IMR-90 (cell line): Measurements from ENCODE around the gene DIABLO. TPM values are rescaled to one million over a fixed set of nuclear protein-coding genes. Genes with fewer than 3 reads are reported as not detected.

Source experiments
- ATAC-seq: fragments of 200-7000 bp; cut with Tn5 transposase; 2 replicates; pipeline ENCODE4 v1.9.1; 2020; ENCODE audit warnings: low read depth, mild to moderate bottlenecking, moderate library complexity
- BruUV-seq: library from RNA; stranded (reverse); fragments of 400-500 nt; replicated peaks from 2 replicates; lab custom pipeline; 2021; lab: Mats Ljungman, UMichigan
- CTCF ChIA-PET: fragments of 300-600 bp; formaldehyde crosslinking; extraction: SDS; loops from one replicate; lab custom pipeline; 2021; ENCODE audit warnings: antibody characterized with exemption; lab: Yijun Ruan, JAX
- POLR2A ChIA-PET: fragments of 300-600 bp; sonication (Branson Sonifier 250); formaldehyde crosslinking; loops from one replicate; lab custom pipeline; 2022; ENCODE audit warnings: antibody characterized with exemption; ENCODE audit not compliant: unreplicated experiment; lab: Charles Lee
- DNase-seq: peaks from one replicate; pipeline ENCODE4 v3.0.0; 2013
- H2AFZ ChIP-seq: replicated peaks from 2 replicates; pipeline ENCODE3; 2013; ENCODE audit warnings: low read length, mild to moderate bottlenecking; ENCODE audit not compliant: poor library complexity
- H2AK5ac ChIP-seq: 2 replicates; pipeline ENCODE4 v1.6.1; 2013; ENCODE audit warnings: low read depth, low read length, inconsistent platforms
- H2AK9ac ChIP-seq: replicated peaks from 2 replicates; pipeline ENCODE3; 2013; ENCODE audit warnings: mild to moderate bottlenecking, low read depth, low read length, moderate library complexity; ENCODE audit not compliant: poor library complexity
- H2BK120ac ChIP-seq: 2 replicates; pipeline ENCODE4 v1.6.1; 2013; ENCODE audit warnings: low read depth, low read length, inconsistent platforms
- H2BK15ac ChIP-seq: 3 replicates; pipeline ENCODE4 v1.6.1; 2013; ENCODE audit warnings: low read depth, low read length, inconsistent platforms
- H2BK20ac ChIP-seq: 2 replicates; pipeline ENCODE4 v1.6.1; 2013; ENCODE audit warnings: low read depth, mild to moderate bottlenecking, inconsistent platforms, low read length, moderate library complexity
- H2BK5ac ChIP-seq: 2 replicates; pipeline ENCODE4 v1.6.1; 2013; ENCODE audit warnings: mild to moderate bottlenecking, low read depth, low read length, inconsistent platforms; ENCODE audit not compliant: poor library complexity, severe bottlenecking
- H3K14ac ChIP-seq: replicated peaks from 2 replicates; pipeline ENCODE4 v1.6.1; 2013; ENCODE audit warnings: low read depth, low read length, inconsistent platforms
- H3K18ac ChIP-seq: 2 replicates; pipeline ENCODE4 v1.6.1; 2013; ENCODE audit warnings: low read depth, low read length, control low read depth
- H3K23ac ChIP-seq: 2 replicates; pipeline ENCODE4 v1.6.1; 2013; ENCODE audit warnings: low read depth, low read length, inconsistent platforms
- H3K27ac ChIP-seq: 2 replicates; pipeline ENCODE4 v1.5.1; 2013; ENCODE audit warnings: mild to moderate bottlenecking, control low read depth, low read length; ENCODE audit not compliant: insufficient read depth
- H3K27me3 ChIP-seq: 2 replicates; pipeline ENCODE4 v1.6.1; 2013; ENCODE audit warnings: low read length; ENCODE audit not compliant: control insufficient read depth, insufficient read depth
- H3K36me3 ChIP-seq: 2 replicates; pipeline ENCODE4 v1.6.1; 2013; ENCODE audit warnings: low read length, mixed read lengths; ENCODE audit not compliant: control insufficient read depth, insufficient read depth
- H3K4ac ChIP-seq: 2 replicates; pipeline ENCODE4 v1.6.1; 2013; ENCODE audit warnings: low read depth, low read length, inconsistent platforms
- H3K4me1 ChIP-seq: 2 replicates; pipeline ENCODE4 v1.6.1; 2013; ENCODE audit warnings: low read length, mixed read lengths; ENCODE audit not compliant: control insufficient read depth, insufficient read depth
- H3K4me2 ChIP-seq: 2 replicates; pipeline ENCODE4 v1.6.1; 2013; ENCODE audit warnings: low read depth, mild to moderate bottlenecking, control low read depth, low read length, moderate library complexity
- H3K4me3 ChIP-seq: 2 replicates; pipeline ENCODE4 v1.5.1; 2013; ENCODE audit warnings: low read depth, mild to moderate bottlenecking, control low read depth, low read length, moderate library complexity; ENCODE audit not compliant: insufficient read depth
- H3K56ac ChIP-seq: 2 replicates; pipeline ENCODE4 v1.6.1; 2013; ENCODE audit warnings: low read length, inconsistent platforms; ENCODE audit not compliant: insufficient read depth; ENCODE audit errors: extremely low read depth
- H3K79me1 ChIP-seq, 2 experiments: 2 replicates each; pipeline ENCODE4 v1.6.1; 2013; ENCODE audit warnings: low read length in 2 of 2, inconsistent platforms in 1 of 2, low read depth in 1 of 2
- H3K9ac ChIP-seq: 2 replicates; pipeline ENCODE4 v1.6.1; 2013; ENCODE audit warnings: low read depth, low read length, control low read depth
- H3K9me1 ChIP-seq: 2 replicates; pipeline ENCODE4 v1.6.1; 2013; ENCODE audit warnings: low read length, inconsistent platforms; ENCODE audit not compliant: insufficient read depth
- H3K9me3 ChIP-seq: 2 replicates; pipeline ENCODE4 v1.6.1; 2013; ENCODE audit warnings: low read length; ENCODE audit not compliant: control insufficient read depth, insufficient read depth
- H4K20me1 ChIP-seq: 2 replicates; pipeline ENCODE4 v1.6.1; 2013; ENCODE audit warnings: low read length, inconsistent platforms; ENCODE audit not compliant: insufficient read depth
- H4K5ac ChIP-seq: 2 replicates; pipeline ENCODE4 v1.6.1; 2013; ENCODE audit warnings: mild to moderate bottlenecking, low read depth, low read length, control low read depth
- H4K8ac ChIP-seq, 2 experiments: 2 replicates each; pipeline ENCODE4 v1.6.1; 2013; ENCODE audit warnings: low read depth in 2 of 2, low read length in 2 of 2, control low read depth in 1 of 2, inconsistent platforms in 1 of 2
- H4K91ac ChIP-seq: 2 replicates; pipeline ENCODE4 v1.6.1; 2013; ENCODE audit warnings: low read depth, low read length, inconsistent platforms; ENCODE audit not compliant: insufficient read depth
- FOS ChIP-seq: fragments of 150-350 bp; IDR thresholded peaks from 2 replicates; pipeline ENCODE4 v1.6.1; 2016; ENCODE audit warnings: low read depth, low read length
- MXI1 ChIP-seq: IDR thresholded peaks from 2 replicates; pipeline ENCODE4 v1.6.1; 2012; ENCODE audit warnings: low read depth, mild to moderate bottlenecking, low read length, moderate library complexity, borderline replicate concordance
- POLR2A ChIP-seq: IDR thresholded peaks from 2 replicates; pipeline ENCODE4 v1.6.1; 2012; ENCODE audit warnings: mild to moderate bottlenecking, low read depth, low read length
- SMC3 ChIP-seq: fragments of 150-350 bp; IDR thresholded peaks from 2 replicates; pipeline ENCODE4 v1.6.1; 2016; ENCODE audit warnings: low read depth, mild to moderate bottlenecking, antibody characterized with exemption, low read length, moderate library complexity
- USF2 ChIP-seq: fragments of 150-350 bp; IDR thresholded peaks from 2 replicates; pipeline ENCODE4 v1.6.1; 2017; ENCODE audit warnings: mild to moderate bottlenecking, antibody characterized with exemption, low read length, low read depth
- WGBS, 2 experiments: methylation state at CpG; one replicate each; pipeline versions ENCODE4 v1.1.5 to v1.1.7; 2013; ENCODE audit warnings: missing lambda C conversion rate in 2 of 2; ENCODE audit not compliant: insufficient read length in 1 of 2; ENCODE audit errors: extremely low coverage in 2 of 2; 5-methylcytosine and 5-hydroxymethylcytosine counted together
- dilution Hi-C: fragments of 300-500 bp; cut with HindIII; formaldehyde crosslinking; loops from one replicate; pipeline ENCODE4 v1.14.3; 2018; ENCODE audit warnings: low sequenced_read_pairs; ENCODE audit not compliant: unreplicated experiment
- in situ Hi-C: fragments of 300-500 bp; cut with MboI; formaldehyde crosslinking; loops from 3 replicates; pipeline ENCODE4 v1.14.3; 2019; ENCODE audit warnings: low sequenced_read_pairs, inconsistent platforms, mixed read lengths
- intact Hi-C: fragments of 100-400 bp; cut with micrococcal nuclease; formaldehyde crosslinking; loops from 2 replicates; pipeline ENCODE4 v1.10.0; 2022
- polyA plus RNA-seq, 3 experiments: library from polyadenylated mRNA; depleted of rRNA; stranded (reverse); fragments of >200 nt; gene quantifications; 2 replicates each; pipeline ENCODE4 v1.2.3, GENCODE V29; 2012; ENCODE audit warnings: low replicate concordance in 1 of 3
- total RNA-seq: library from RNA; depleted of rRNA; stranded (reverse); fragments of >200 nt; gene quantifications from 2 replicates; pipeline ENCODE4 v1.2.3, GENCODE V29; 2012

DIABLO gene
- total and polyA plus RNA-seq, 2 of the 4 experiments (the other 2 are of a cell fraction), result 69.7 to 102 TPM

- H3K9me1 ChIP-seq, result no peaks in the 10 kb centered on the region; the same call in 1 of the 2 replicates
Measured at GRCh38 chr12:122243965-122244364, 18.1 kb upstream of the DIABLO start.

More at GRCh38 chr12:122243965-122244364, 18.1 kb upstream of the DIABLO start:
- Histone ChIP-seq H3K27me3 (no peaks in the 10 kb centered on the region), H4K91ac (no peak overlapping the region), H3K23ac (no peak overlapping the region), H3K79me1 (peaks cover 0 to 3% of the 10 kb centered on the region in 2 experiments; a peak in 1 of 4 replicates), H3K9me3 (no peaks in the 10 kb centered on the region), H2BK5ac (no peak overlapping the region), H3K36me3 (peaks cover 12% of the 10 kb centered on the region), H2BK15ac (no peak overlapping the region), H4K8ac (no peak overlapping the region), H2BK120ac (no peak overlapping the region), H3K27ac (no peak overlapping the region), H2AK9ac (no peak overlapping the region), H2AFZ (no peak overlapping the region), H3K14ac (no peak overlapping the region), H3K4me1 (no peaks in the 10 kb centered on the region), H3K56ac (no peak overlapping the region), H4K20me1 (no peaks in the 10 kb centered on the region), H3K4ac (no peak overlapping the region), H3K18ac (no peak overlapping the region), H2AK5ac (no peak overlapping the region), H2BK20ac (no peak overlapping the region), H3K9ac (no peak overlapping the region), H3K4me3 (no peak overlapping the region), H4K5ac (no peak overlapping the region), H3K4me2 (no peak overlapping the region)
- in situ Hi-C loops, result no loop called here
- no CpG with 5 or more reads among the region's 6 CpGs for WGBS, 2 experiments
- DNase-seq (no peak), ATAC-seq (no peak)
- intact Hi-C loops, result no loop called here
- no peak for TF ChIP-seq FOS
- TF ChIP-seq POLR2A, result no peak
- TF ChIP-seq USF2, result no peak
- no peak for TF ChIP-seq SMC3
- TF ChIP-seq MXI1, result no peak
- ChIA-PET POLR2A (no interaction called here), CTCF (interaction anchor here (0.6 kb wide), 1 partner anchor 52 kb away, joined by 3 read pairs; no protein-coding TSS in a partner anchor)
- dilution Hi-C loops, result no loop called here
- BruUV-seq, result no TSS peak
